H1 (cell line): ENCODE data around the gene COL16A1. TPM values are rescaled to one million over a fixed set of nuclear protein-coding genes. Genes with fewer than 3 reads are reported as not detected.

ENCODE experiments used
- CTCF ChIA-PET: fragments of 300-600 bp; sonication (Branson Sonifier 250); formaldehyde crosslinking; loops from one replicate; lab custom pipeline; 2021; ENCODE audit not compliant: partially characterized antibody; lab: Charles Lee
- POLR2A ChIA-PET: fragments of 300-600 bp; sonication (Branson Sonifier 250); formaldehyde crosslinking; loops from one replicate; lab custom pipeline; 2021; ENCODE audit warnings: inconsistent platforms; ENCODE audit not compliant: partially characterized antibody; lab: Charles Lee
- DNase-seq, 2 experiments: peaks; one replicate each; pipeline versions ENCODE4 v3.0.0 to v3.0.0-alpha.2; 2010 to 2022; ENCODE audit warnings: low spot score in 2 of 2, low read depth in 1 of 2, mixed read lengths in 1 of 2
- FAIRE-seq: peaks from 2 replicates; lab custom pipeline; 2011; peaks lifted over from hg19 to GRCh38; lab: Jason Lieb, UNC
- H2AFZ ChIP-seq: 2 replicates; pipeline ENCODE4 v1.8.1; 2012; ENCODE audit warnings: low read length, inconsistent platforms
- H2AK5ac ChIP-seq: 2 replicates; pipeline ENCODE4 v1.6.1; 2013; ENCODE audit warnings: low read depth, low read length
- H2BK120ac ChIP-seq: replicated peaks from 2 replicates; pipeline ENCODE3; 2013; ENCODE audit warnings: low read depth, low read length, inconsistent platforms
- H2BK12ac ChIP-seq: 2 replicates; pipeline ENCODE4 v1.6.1; 2013; ENCODE audit warnings: low read depth, low read length
- H2BK15ac ChIP-seq: 2 replicates; pipeline ENCODE4 v1.6.1; 2013; ENCODE audit warnings: low read length
- H2BK20ac ChIP-seq: 2 replicates; pipeline ENCODE4 v1.6.1; 2013; ENCODE audit warnings: low read length
- H2BK5ac ChIP-seq: 2 replicates; pipeline ENCODE4 v1.6.1; 2013; ENCODE audit warnings: low read depth, low read length
- H3K14ac ChIP-seq: 2 replicates; pipeline ENCODE4 v1.6.1; 2013; ENCODE audit warnings: inconsistent platforms; ENCODE audit not compliant: insufficient read length
- H3K18ac ChIP-seq: 2 replicates; pipeline ENCODE4 v1.6.1; 2013; ENCODE audit warnings: low read length; ENCODE audit errors: extremely low read depth
- H3K23ac ChIP-seq: 2 replicates; pipeline ENCODE4 v1.6.1; 2013; ENCODE audit warnings: inconsistent platforms; ENCODE audit not compliant: insufficient read length
- H3K23me2 ChIP-seq: 2 replicates; pipeline ENCODE4 v1.6.1; 2013; ENCODE audit warnings: low read depth, low read length
- H3K27ac ChIP-seq: 2 replicates; pipeline ENCODE4 v1.6.1; 2011; ENCODE audit warnings: low read depth, low read length, inconsistent platforms
- H3K27me3 ChIP-seq, 4 experiments: replicated peaks in 1 of 4; 1 replicate in 1 of 4; 2 replicates in 3 of 4; pipeline versions ENCODE4 v1.6.1 to v1.8.1; 2011 to 2013; ENCODE audit warnings: low read length in 3 of 4, mild to moderate bottlenecking in 3 of 4, inconsistent platforms in 2 of 4, mixed read lengths in 2 of 4, moderate library complexity in 1 of 4; ENCODE audit not compliant: control insufficient read depth in 3 of 4, insufficient read depth in 3 of 4; ENCODE audit errors: extremely low read depth in 1 of 4
- H3K36me3 ChIP-seq, 4 experiments: 2 replicates each; pipeline versions ENCODE4 v1.6.1 to v1.8.1; 2011 to 2013; ENCODE audit warnings: mild to moderate bottlenecking in 4 of 4, low read length in 3 of 4, moderate library complexity in 2 of 4, control low read depth in 1 of 4, inconsistent platforms in 1 of 4; ENCODE audit not compliant: insufficient read depth in 4 of 4, control insufficient read depth in 2 of 4
- H3K4ac ChIP-seq: replicated peaks from 2 replicates; pipeline ENCODE3; 2013; ENCODE audit warnings: low read length, low read depth, mixed read lengths, inconsistent platforms; ENCODE audit not compliant: insufficient read length
- H3K4me1 ChIP-seq, 4 experiments: replicated peaks in 1 of 4; 1 replicate in 1 of 4; 2 replicates in 3 of 4; pipeline versions ENCODE4 v1.6.1 to v1.8.1; 2011 to 2013; ENCODE audit warnings: low read length in 3 of 4, inconsistent platforms in 2 of 4, mixed read lengths in 1 of 4; ENCODE audit not compliant: insufficient read depth in 4 of 4, control insufficient read depth in 3 of 4
- H3K4me2 ChIP-seq, 2 experiments: 2 replicates each; pipeline versions ENCODE4 v1.6.1 to v1.8.1; 2011 to 2013; ENCODE audit warnings: low read depth in 2 of 2, low read length in 2 of 2, control low read depth in 1 of 2, inconsistent platforms in 1 of 2, mild to moderate bottlenecking in 1 of 2; ENCODE audit not compliant: insufficient read depth in 1 of 2
- H3K4me3 ChIP-seq, 4 experiments: fragments of 200-600, 300-600 bp in 1 of 4; sonication (generic), shearing (Covaris generic), sonication (Bioruptor Twin) in 1 of 4; 2 replicates each; pipeline versions ENCODE4 v1.5.1 to v1.8.1; 2011 to 2016; ENCODE audit warnings: low read length in 4 of 4, low read depth in 3 of 4, control low read depth in 2 of 4, inconsistent platforms in 2 of 4, mild to moderate bottlenecking in 2 of 4, mixed read lengths in 1 of 4, moderate library complexity in 1 of 4; ENCODE audit not compliant: insufficient read depth in 2 of 4; ENCODE audit errors: extremely low read depth in 1 of 4
- H3K56ac ChIP-seq: replicated peaks from 2 replicates; pipeline ENCODE3; 2013; ENCODE audit warnings: low read depth, mild to moderate bottlenecking, mixed read lengths, low read length, inconsistent platforms; ENCODE audit not compliant: insufficient read length
- H3K79me1 ChIP-seq: 2 replicates; pipeline ENCODE4 v1.6.1; 2013; ENCODE audit warnings: low read depth, low read length, control low read depth
- H3K79me2 ChIP-seq, 2 experiments: 2 replicates each; pipeline versions ENCODE4 v1.6.1 to v1.8.1; 2012 to 2013; ENCODE audit warnings: low read length in 2 of 2, mild to moderate bottlenecking in 2 of 2, inconsistent platforms in 1 of 2; ENCODE audit not compliant: insufficient read depth in 2 of 2, control insufficient read depth in 1 of 2
- H3K9ac ChIP-seq, 4 experiments: replicated peaks in 1 of 4; 1 replicate in 1 of 4; 2 replicates in 3 of 4; pipeline versions ENCODE4 v1.6.1 to v1.8.1; 2011 to 2013; ENCODE audit warnings: low read depth in 3 of 4, low read length in 3 of 4, control low read depth in 2 of 4, mild to moderate bottlenecking in 2 of 4, moderate library complexity in 2 of 4, inconsistent platforms in 1 of 4; ENCODE audit errors: extremely low read depth in 1 of 4
- H3K9me3 ChIP-seq, 2 experiments: 2 replicates each; pipeline versions ENCODE4 v1.6.1 to v1.8.1; 2012 to 2013; ENCODE audit warnings: mild to moderate bottlenecking in 2 of 2, moderate library complexity in 2 of 2, control low read depth in 1 of 2, inconsistent platforms in 1 of 2, low read depth in 1 of 2, low read length in 1 of 2, mixed read lengths in 1 of 2; ENCODE audit not compliant: insufficient read depth in 2 of 2
- H4K20me1 ChIP-seq, 2 experiments: replicated peaks in 1 of 2; 2 replicates each; pipeline versions ENCODE3 to v1.8.1; 2011 to 2013; ENCODE audit warnings: inconsistent platforms in 2 of 2, low read length in 2 of 2, mild to moderate bottlenecking in 1 of 2; ENCODE audit not compliant: insufficient read depth in 2 of 2, control insufficient read depth in 1 of 2
- H4K5ac ChIP-seq: 2 replicates; pipeline ENCODE4 v1.6.1; 2013; ENCODE audit warnings: low read length, low read depth, mixed read lengths, inconsistent platforms; ENCODE audit not compliant: insufficient read length
- H4K8ac ChIP-seq: 2 replicates; pipeline ENCODE4 v1.8.0; 2013; ENCODE audit warnings: mild to moderate bottlenecking, moderate library complexity, low read length, inconsistent platforms; ENCODE audit not compliant: insufficient read depth; ENCODE audit errors: extremely low read depth
- H4K91ac ChIP-seq: replicated peaks from 2 replicates; pipeline ENCODE3; 2013; ENCODE audit warnings: low read length, mixed read lengths, inconsistent platforms; ENCODE audit not compliant: insufficient read length
- SUZ12 ChIP-seq: fragments of 200-600 bp; sonication (generic); IDR thresholded peaks from 2 replicates; pipeline ENCODE4 v1.6.1; 2012; ENCODE audit warnings: mild to moderate bottlenecking, inconsistent platforms, low read length, moderate library complexity, mixed read lengths
- WGBS, 2 experiments: shearing (Covaris generic) in 1 of 2; methylation state at CpG; one replicate each; pipeline versions ENCODE4 v1.1.6 to v1.1.7; 2013 to 2015; ENCODE audit warnings: low lambda C conversion rate in 2 of 2, mixed read lengths in 2 of 2, inconsistent platforms in 1 of 2, low coverage in 1 of 2, missing lambda C conversion rate in 1 of 2; ENCODE audit not compliant: insufficient replicate concordance in 2 of 2, insufficient coverage in 1 of 2, insufficient read length in 1 of 2; ENCODE audit errors: extremely low coverage in 1 of 2, missing lambda C conversion rate in 1 of 2; 5-methylcytosine and 5-hydroxymethylcytosine counted together
- polyA plus RNA-seq, 7 experiments: library from polyadenylated mRNA; depleted of rRNA in 3 of 7; stranded (reverse) in 5 of 7; unstranded in 2 of 7; fragments of >200 nt in 5 of 7; fragments of 200-250 nt in 2 of 7; gene quantifications; 1 replicate in 5 of 7; 2 replicates in 1 of 7; 4 replicates in 1 of 7; pipeline versions ENCODE4 v1.2.1 to v1.2.3, GENCODE V29; 2011 to 2013; ENCODE audit warnings: missing spikeins in 2 of 7, mixed read lengths in 2 of 7
- total RNA-seq: library from RNA; stranded (reverse); fragmentation: NEBNext Ultra II Directional; extraction: Animal tissue kit (Norgen Biotek cat#: 25700); gene quantifications from 2 replicates; pipeline ENCODE4 v1.2.1, GENCODE V29; 2021

The COL16A1 gene
- total and polyA plus RNA-seq, 2 of the 8 experiments (the other 6 are each of a cell fraction or from before 2014, with no cell fraction given), result 2.0 to 10.5 TPM

DNA sequence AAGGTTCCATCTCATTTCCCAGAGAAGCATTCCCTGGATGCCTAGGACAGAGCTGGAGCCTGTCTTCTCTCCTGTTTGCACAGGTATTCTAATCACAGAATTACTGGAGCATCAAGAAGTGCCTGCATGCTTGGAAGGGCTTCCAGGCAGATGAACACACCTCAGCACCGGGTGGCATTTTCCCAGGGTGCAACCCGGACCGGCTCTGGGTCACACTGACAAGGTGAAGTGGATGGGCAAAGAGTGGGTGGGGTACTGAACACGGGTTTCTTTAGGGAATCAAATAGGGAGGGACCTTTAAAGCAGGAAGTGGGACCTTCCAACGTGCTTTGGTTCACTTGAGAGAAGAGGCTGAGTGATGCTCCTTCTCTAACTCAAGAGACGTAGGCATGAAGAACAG, 52.1 kb downstream of the COL16A1 start:
- no peak overlapping the region for H3K9ac ChIP-seq
- 77% methylated on average over 6 of the region's 6 CpGs; no CpG with 5 or more reads in 1 of the 2 experiments for WGBS, 2 experiments
- no peak for DNase-seq

More for the DNA sequence above, 52.1 kb downstream of the COL16A1 start:
- no peaks in the 10 kb centered on the region for H3K9me3 ChIP-seq
- no peak overlapping the region for H2BK20ac ChIP-seq
- H3K56ac ChIP-seq, result no peak overlapping the region
- no peak overlapping the region for H2BK12ac ChIP-seq
- no peak overlapping the region for H2AFZ ChIP-seq
- POLR2A ChIA-PET, result interaction anchor here (0.7 to 3.0 kb wide), 3 partner anchors 8 to 28 kb away, joined by 3 to 10 read pairs (median 4); no protein-coding TSS in a partner anchor
- H4K8ac ChIP-seq, result no peak overlapping the region
- H3K23ac ChIP-seq, result no peak overlapping the region
- CTCF ChIA-PET, result interaction anchor here (1.1 to 6.7 kb wide), 7 partner anchors 12 to 189 kb away, joined by 3 to 52 read pairs (median 7); no protein-coding TSS in a partner anchor
- H2BK5ac ChIP-seq, result no peak overlapping the region
- FAIRE-seq, result no peak
- no peak overlapping the region for H3K4me3 ChIP-seq
- H3K18ac ChIP-seq, result no peak overlapping the region
- H2BK120ac ChIP-seq, result no peak overlapping the region
- H3K4ac ChIP-seq, result no peak overlapping the region
- no peaks in the 10 kb centered on the region; a peak in 1 of 8 replicates for H3K36me3 ChIP-seq
- H3K23me2 ChIP-seq, result no peaks in the 10 kb centered on the region
- no peaks in the 10 kb centered on the region for H3K4me1 ChIP-seq
- H4K91ac ChIP-seq, result no peak overlapping the region
- no peaks in the 10 kb centered on the region for H3K79me1 ChIP-seq
- no peak overlapping the region for H2BK15ac ChIP-seq
- H3K79me2 ChIP-seq, result no peaks in the 10 kb centered on the region
- H3K27me3 ChIP-seq, result no peaks in the 10 kb centered on the region
- H3K27ac ChIP-seq, result no peak overlapping the region
- H2AK5ac ChIP-seq, result no peak overlapping the region
- TF ChIP-seq SUZ12, result no peak
- H4K20me1 ChIP-seq, result peaks cover 2% of the 10 kb centered on the region in 2 experiments
- no peak overlapping the region for H3K14ac ChIP-seq
- H3K4me2 ChIP-seq, result no peak overlapping the region
- H4K5ac ChIP-seq, result no peak overlapping the region
